Measurements from ENCODE around the gene ABCC5.
A peak's percentile ranks its signal among the peaks of the same experiment; 100 is the strongest.

Gene ABCC5

DNA sequence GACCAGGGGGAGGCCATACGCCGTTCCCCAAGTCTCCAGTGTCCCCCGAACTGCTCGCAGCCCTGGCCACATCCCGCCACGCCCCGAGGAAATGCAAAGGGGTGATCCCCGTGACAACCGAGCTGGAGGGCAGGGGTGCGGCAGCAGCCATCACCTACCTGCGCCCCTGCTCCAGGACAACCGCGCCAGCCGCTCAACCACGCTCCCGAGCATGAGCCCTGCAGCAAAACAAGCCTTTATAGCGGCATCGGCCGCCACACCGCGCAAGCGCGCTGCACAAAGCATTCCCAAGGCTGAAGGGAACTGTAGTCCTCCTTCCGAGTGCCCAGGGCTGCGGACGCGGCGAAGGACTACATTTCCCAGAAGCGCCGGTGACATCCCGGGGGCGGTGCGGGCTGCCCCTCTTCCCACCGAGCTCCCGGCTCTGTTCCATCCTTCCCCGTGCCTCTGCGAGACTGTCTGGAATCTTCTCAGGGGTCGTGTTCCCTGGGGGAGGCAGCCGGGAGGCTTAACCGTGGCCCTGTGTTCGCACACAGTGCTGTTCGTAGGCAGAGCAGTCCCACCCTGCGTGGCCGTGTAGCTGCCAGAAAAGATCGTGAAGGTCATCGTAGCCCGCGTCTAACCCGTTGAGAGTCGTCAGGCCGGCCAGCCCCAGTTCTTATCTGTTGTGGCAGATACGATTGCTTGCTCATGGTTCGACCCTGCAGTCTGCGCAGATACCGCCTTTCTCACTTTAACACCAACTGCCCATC lies at the start of gene ABCC5:
Gene ABCC5 (minus strand): TSS at position 213 of the 752 bp plus-strand sequence. CDS start 3,492 bp downstream, outside the sequence.
- H3F3A ChIP-seq (ENCODE audit: insufficient read depth, low read length), result no peaks in the 10 kb centered on the region
- H2AFZ ChIP-seq (ENCODE audit: low read length), result peak within 1 kb of the TSS; percentile 79
- H3K27me3 ChIP-seq (ENCODE audit: insufficient read depth, low read length), result no peaks in the 10 kb centered on the region
- no peaks in the 10 kb centered on the region for H3K79me2 ChIP-seq (ENCODE audit: insufficient read depth, low read length)
- TF ChIP-seq, protein P1, sequence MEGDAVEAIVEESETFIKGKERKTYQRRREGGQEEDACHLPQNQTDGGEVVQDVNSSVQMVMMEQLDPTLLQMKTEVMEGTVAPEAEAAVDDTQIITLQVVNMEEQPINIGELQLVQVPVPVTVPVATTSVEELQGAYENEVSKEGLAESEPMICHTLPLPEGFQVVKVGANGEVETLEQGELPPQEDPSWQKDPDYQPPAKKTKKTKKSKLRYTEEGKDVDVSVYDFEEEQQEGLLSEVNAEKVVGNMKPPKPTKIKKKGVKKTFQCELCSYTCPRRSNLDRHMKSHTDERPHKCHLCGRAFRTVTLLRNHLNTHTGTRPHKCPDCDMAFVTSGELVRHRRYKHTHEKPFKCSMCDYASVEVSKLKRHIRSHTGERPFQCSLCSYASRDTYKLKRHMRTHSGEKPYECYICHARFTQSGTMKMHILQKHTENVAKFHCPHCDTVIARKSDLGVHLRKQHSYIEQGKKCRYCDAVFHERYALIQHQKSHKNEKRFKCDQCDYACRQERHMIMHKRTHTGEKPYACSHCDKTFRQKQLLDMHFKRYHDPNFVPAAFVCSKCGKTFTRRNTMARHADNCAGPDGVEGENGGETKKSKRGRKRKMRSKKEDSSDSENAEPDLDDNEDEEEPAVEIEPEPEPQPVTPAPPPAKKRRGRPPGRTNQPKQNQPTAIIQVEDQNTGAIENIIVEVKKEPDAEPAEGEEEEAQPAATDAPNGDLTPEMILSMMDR (IDR thresholded peaks at IDR 0.05; ENCODE audit: low read length), result peak; percentile 56; the same call in 1 of the 2 replicates
- TF ChIP-seq EZH2 (IDR thresholded peaks at IDR 0.05; ENCODE audit: borderline replicate concordance, low read length), result no peak
- peak within 1 kb of the TSS; percentile 35 for H3K27ac ChIP-seq (ENCODE audit: low read depth, low read length, poor library complexity, severe bottlenecking)
- H3K9ac ChIP-seq (ENCODE audit: low read length), result peak within 1 kb of the TSS; percentile 87
- peaks cover 33% of the 10 kb centered on the region for H3K4me1 ChIP-seq (ENCODE audit: insufficient read depth, low read length, severe bottlenecking)
- peak within 1 kb of the TSS; percentile 87 for H3K4me3 ChIP-seq (ENCODE audit: low read depth, low read length, poor library complexity, severe bottlenecking)
- peaks cover 13% of the 10 kb centered on the region; the same call in 1 of the 2 replicates for H3K36me3 ChIP-seq (ENCODE audit: insufficient read depth, low read length)
- H4K20me1 ChIP-seq (ENCODE audit: insufficient read depth, low read length), result no peaks in the 10 kb centered on the region
- peak within 1 kb of the TSS; percentile 86 for H3K4me2 ChIP-seq (ENCODE audit: low read length)
- H3K9me2 ChIP-seq (ENCODE audit: low read depth, low read length), result no peaks in the 10 kb centered on the region
- H3K9me3 ChIP-seq (ENCODE audit: low read length), result no peaks in the 10 kb centered on the region

DNA sequence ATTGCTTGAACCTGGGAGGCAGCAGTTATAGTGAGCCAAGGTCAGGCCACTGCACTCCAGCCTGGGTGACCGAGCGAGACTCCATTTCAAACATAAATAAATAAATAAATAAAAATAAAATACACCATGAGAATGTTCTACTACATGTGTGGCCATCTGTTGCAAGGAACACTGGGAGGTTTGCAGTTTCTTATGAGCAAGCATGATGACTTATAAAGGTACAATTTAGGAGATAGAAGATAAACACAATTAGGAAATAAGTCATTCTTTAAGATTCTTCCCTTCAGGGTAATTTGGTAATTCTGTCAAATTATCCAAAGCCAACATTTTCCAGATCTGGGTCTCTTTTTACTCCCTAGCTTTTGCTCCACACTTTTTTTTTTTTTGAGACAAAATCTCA lies 48.5 kb upstream of the ABCC5 start:
- H2AFZ ChIP-seq (ENCODE audit: low read length), result no peak overlapping the region
- no peak overlapping the region for H3K27ac ChIP-seq (ENCODE audit: low read depth, low read length, poor library complexity, severe bottlenecking)
- no peaks in the 10 kb centered on the region for H4K20me1 ChIP-seq (ENCODE audit: insufficient read depth, low read length)
- TF ChIP-seq, protein P1 (IDR thresholded peaks at IDR 0.05; ENCODE audit: low read length), result no peak
- TF ChIP-seq EZH2 (IDR thresholded peaks at IDR 0.05; ENCODE audit: borderline replicate concordance, low read length), result no peak
- H3K36me3 ChIP-seq (ENCODE audit: insufficient read depth, low read length), result no peaks in the 10 kb centered on the region
- H3K4me1 ChIP-seq (ENCODE audit: insufficient read depth, low read length, severe bottlenecking), result no peaks in the 10 kb centered on the region
- H3K27me3 ChIP-seq (ENCODE audit: insufficient read depth, low read length), result no peaks in the 10 kb centered on the region; the same call in 1 of the 2 replicates
- no peaks in the 10 kb centered on the region for H3K79me2 ChIP-seq (ENCODE audit: insufficient read depth, low read length)
- no peak overlapping the region for H3K4me2 ChIP-seq (ENCODE audit: low read length)
- no peaks in the 10 kb centered on the region for H3K9me2 ChIP-seq (ENCODE audit: low read depth, low read length)
- no peaks in the 10 kb centered on the region for H3F3A ChIP-seq (ENCODE audit: insufficient read depth, low read length)
- H3K4me3 ChIP-seq (ENCODE audit: low read depth, low read length, poor library complexity, severe bottlenecking), result no peak overlapping the region
- H3K9ac ChIP-seq (ENCODE audit: low read length), result no peak overlapping the region
- peaks cover 13% of the 10 kb centered on the region; the same call in 1 of the 2 replicates for H3K9me3 ChIP-seq (ENCODE audit: low read length)

DNA sequence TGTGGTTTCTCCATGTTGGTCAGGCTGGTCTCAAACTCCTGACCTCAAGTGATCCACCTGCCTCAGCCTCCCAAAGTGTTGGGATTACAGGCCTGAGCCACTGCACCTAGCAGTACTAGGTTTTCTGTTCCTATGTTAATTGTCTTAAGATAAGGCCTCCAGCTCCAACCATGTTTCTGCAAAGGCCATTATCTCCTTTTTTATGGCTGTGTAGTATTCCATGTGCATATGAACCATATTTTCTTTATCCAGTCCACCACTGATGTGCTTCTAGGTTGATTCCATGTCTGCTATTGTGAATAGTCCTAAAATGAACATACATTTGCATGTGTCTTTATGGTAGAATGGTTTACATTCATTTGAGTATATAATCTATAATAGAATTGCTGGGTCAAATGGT lies 45.0 kb upstream of the ABCC5 start:
- Histone ChIP-seq H3K9ac (ENCODE audit: low read length) (no peak overlapping the region), H3K79me2 (ENCODE audit: insufficient read depth, low read length) (no peaks in the 10 kb centered on the region), H4K20me1 (ENCODE audit: insufficient read depth, low read length) (no peaks in the 10 kb centered on the region), H3K4me1 (ENCODE audit: insufficient read depth, low read length, severe bottlenecking) (no peaks in the 10 kb centered on the region), H3F3A (ENCODE audit: insufficient read depth, low read length) (no peaks in the 10 kb centered on the region), H3K4me2 (ENCODE audit: low read length) (no peak overlapping the region), H3K27ac (ENCODE audit: low read depth, low read length, poor library complexity, severe bottlenecking) (no peak overlapping the region), H3K36me3 (ENCODE audit: insufficient read depth, low read length) (no peaks in the 10 kb centered on the region), H3K4me3 (ENCODE audit: low read depth, low read length, poor library complexity, severe bottlenecking) (no peak overlapping the region), H3K27me3 (ENCODE audit: insufficient read depth, low read length) (peaks cover 4% of the 10 kb centered on the region; the same call in 1 of the 2 replicates), H3K9me3 (ENCODE audit: low read length) (no peaks in the 10 kb centered on the region), H3K9me2 (ENCODE audit: low read depth, low read length) (no peaks in the 10 kb centered on the region), H2AFZ (ENCODE audit: low read length) (no peak overlapping the region)
- TF ChIP-seq, protein P1 (IDR thresholded peaks at IDR 0.05; ENCODE audit: low read length), result no peak
- TF ChIP-seq EZH2 (IDR thresholded peaks at IDR 0.05; ENCODE audit: borderline replicate concordance, low read length), result no peak

All from OCI-LY1 (cell line).